NB4 (cell line): ENCODE data around the gene MCRS1.

Experiments used
- CTCF ChIP-seq: IDR thresholded peaks from one replicate; pipeline ENCODE4 v1.5.1; 2012; ENCODE audit warnings: low read depth, low read length
- MAX ChIP-seq: IDR thresholded peaks from 2 replicates; pipeline ENCODE4 v1.6.1; 2011; ENCODE audit warnings: low read depth, low read length
- POLR2A ChIP-seq: IDR thresholded peaks from 2 replicates; pipeline ENCODE4 v1.6.1; 2011; ENCODE audit warnings: mild to moderate bottlenecking; ENCODE audit not compliant: insufficient read length; ENCODE audit errors: extremely low read depth

- TF ChIP-seq CTCF (no peak), POLR2A (no peak), MAX (no peak)
These were observed 40.4 kb downstream of the MCRS1 start for GRCh38 chr12:49527361-49528130.
